GM18858 (cell line): Measurements from ENCODE around the gene VSIG10L.

Experiments used
- ATAC-seq: cut with Tn5 transposase; IDR thresholded peaks from one replicate; pipeline ENCODE4 v1.9.1; 2021; ENCODE audit not compliant: unreplicated experiment

The VSIG10L gene

DNA sequence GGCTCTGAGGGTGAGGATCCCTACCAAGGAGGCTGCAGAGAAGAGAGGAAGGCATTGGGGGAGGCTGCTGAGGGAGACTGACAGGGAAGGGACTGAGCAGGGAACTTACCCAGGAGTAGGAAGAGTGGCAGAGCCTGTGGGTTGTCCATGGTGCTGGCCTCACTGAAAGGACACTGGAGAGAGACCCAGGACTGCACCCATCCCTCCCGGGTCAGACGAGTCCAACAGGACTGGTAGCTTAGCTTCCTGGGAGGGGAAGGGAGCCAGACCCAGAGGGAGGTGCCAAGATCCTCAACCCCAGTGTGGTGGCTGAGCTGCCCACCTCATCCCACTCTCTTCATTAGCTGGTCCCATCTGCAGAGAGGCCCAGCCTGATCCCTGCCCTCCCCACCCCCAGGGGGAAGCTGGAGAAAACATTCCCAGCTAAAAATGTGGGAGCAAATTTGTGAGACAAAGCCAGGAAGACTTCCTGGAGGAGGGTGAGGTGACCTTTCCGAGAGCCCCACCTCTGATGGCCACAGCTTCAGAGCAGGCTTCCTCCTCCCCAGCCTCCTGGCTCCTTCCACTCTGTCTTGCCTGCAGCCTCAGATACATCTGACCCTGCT is at the start of gene VSIG10L:
Gene VSIG10L, minus strand, starts transcription at position 164 of the 605 bp plus-strand sequence. Its CDS starts 15 bp downstream, at position 149.
- no peak for ATAC-seq

DNA sequence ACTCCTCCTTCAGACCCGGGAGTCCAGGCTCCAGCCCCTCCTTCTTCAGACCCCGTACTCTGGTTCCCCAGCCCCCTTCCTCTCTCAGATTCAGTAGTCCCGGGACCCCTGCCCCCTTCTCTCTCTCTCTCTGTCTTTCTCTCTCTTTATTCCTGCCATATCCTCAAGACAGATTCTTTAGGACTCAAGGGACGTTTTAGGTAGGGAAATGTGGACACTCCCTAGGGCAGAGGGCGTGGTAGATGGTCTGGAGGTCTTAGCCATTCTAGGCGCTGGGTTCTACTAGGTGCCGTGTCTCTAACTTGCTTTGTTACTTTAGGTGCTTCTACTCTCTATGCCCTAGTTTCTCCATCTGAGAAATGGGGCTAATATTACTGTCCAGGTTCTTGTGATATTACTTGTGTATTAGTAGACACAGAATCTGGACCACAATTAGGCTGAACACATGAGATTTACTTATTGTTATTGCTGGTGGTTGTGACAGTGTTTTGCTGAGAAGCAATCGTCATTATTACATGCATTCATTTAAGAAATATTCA is 49.2 kb upstream of the VSIG10L start:
- ATAC-seq, result no peak

DNA sequence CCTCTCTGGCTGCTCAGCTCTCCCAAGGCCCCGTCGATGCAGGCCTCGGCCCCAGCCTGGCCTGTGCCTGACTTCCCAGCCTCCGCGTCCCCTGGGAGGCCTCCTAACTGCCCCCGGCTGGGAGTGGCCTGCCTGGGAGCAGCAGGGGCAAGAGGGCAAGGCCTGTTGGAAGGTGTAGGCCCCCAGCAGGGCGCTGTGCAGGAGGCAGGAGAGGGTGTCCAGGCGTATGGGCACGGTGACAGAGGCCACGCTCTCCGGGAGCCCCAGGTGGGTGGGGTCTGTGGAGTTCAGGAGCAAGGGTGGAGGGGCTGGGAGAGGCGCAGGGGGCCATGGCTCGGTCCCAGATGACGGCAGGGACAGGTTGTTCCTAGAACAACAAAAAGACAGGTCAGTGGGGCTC is 47.2 kb upstream of the VSIG10L start:
- ATAC-seq, result no peak

DNA sequence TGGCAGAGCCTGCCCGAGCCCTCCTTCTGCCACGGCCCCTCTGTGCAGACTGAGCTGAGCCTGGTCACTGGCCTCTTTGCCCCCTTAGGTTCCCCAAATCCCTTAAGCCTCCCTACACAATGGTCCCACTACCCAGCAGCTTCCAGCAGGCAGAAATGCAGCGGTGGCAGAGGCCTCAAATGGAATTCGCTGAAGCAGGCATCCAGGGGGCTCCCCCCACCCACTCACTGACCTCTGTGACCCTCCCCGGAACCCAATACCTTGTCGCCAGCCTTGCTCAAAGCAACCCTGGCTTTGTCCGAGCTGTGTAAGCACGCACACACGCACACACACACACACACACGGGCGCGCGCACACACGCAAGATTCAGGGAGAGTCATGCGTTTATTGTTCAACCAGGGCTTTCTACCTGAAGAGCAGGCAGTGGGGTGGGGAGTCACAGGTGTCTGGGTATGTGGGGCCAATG is 46.0 kb upstream of the VSIG10L start, which contains the start of gene LIM2:
Gene LIM2, minus strand, starts transcription at position 51 of the 466 bp plus-strand sequence. CDS start 531 bp downstream, outside the sequence.
- ATAC-seq, result no peak

DNA sequence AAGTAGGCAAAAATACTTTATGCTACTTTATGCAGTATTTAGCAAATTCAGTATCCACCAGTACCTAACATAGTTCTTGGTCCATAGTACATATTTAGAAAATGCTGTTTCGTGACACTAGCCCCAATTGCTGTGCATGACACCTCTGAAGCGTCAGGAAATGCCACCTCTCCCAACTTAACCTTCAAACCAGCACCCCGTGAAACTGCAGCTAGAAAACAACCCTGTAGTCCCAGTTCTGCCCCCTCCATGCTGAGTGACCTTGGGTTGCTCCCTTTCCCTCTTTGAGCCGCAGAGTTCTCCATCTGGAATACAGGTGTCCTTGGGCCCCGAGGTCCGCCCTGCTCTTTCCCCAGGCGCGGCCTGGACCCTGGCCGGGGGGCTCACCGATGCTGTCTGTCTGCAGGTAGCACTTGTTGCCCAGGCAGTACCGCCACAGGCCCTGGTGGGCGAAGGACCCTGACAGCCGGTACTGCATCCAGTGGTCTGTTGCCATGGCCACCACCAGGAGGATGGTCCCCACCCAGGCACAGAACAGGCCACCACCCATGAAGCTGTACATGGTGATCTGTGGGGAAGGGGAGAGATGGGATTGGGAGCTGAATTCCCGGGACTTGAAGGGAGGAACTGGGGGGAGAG is 45.1 kb upstream of the VSIG10L start:
- no peak for ATAC-seq

DNA sequence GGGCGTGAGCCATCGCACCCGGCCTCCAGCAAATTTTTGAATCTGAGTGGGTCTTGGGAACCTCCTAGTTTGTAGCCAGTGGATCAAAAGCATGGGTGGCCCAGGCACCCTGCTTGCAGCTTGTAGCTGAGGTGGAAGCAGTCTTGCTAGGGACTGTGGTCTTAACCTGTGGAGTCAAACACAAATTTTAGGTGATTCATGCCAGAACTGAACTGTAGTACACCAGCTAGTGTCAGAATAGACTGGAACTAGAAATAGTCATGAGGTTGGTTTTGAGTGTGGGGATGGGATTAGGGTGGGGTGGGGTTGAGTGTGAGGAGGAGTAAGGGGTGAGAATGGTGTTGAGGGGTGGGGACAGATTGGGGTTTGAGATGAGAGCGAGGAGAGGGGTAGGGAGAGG is 40.1 kb upstream of the VSIG10L start:
- ATAC-seq, result no peak

DNA sequence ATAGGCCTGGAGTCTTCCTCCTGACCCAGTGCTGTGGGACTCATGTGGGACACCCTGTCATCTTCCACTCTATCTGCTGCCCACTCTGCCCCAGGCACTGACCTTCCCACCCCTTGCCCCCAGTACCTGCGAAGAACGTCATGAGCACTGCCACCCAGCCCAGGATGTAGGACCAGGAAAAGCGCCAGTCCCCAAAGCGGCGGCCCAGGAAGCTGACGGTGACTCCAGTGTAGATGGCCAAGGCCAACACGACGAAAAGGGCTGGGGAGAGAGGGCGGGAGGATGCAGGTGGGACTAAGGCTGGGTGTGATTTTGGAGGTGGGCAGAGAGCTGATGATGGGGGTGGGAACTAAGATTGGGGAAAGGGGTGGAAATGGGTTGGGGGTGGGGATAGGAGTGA is 38.4 kb upstream of the VSIG10L start:
- ATAC-seq, result no peak

DNA sequence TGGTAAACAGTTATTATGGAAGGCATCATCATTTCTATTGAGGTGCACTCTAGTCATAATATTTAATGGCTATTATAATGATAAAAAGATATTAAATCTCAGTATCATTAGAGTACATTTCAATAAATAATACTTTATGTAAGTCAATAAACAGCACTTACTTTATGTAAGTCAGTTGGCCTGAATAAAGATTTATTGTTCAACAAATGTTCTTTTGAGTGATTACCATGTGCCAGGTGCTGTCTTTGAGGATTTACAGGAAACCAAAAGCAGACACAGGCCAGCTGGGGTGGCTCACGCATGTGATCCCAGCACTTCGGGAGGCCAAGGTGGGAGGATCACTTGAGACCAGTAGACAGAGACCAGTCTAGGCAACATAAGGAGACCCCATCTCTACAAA is 35.5 kb upstream of the VSIG10L start:
- ATAC-seq, result no peak

DNA sequence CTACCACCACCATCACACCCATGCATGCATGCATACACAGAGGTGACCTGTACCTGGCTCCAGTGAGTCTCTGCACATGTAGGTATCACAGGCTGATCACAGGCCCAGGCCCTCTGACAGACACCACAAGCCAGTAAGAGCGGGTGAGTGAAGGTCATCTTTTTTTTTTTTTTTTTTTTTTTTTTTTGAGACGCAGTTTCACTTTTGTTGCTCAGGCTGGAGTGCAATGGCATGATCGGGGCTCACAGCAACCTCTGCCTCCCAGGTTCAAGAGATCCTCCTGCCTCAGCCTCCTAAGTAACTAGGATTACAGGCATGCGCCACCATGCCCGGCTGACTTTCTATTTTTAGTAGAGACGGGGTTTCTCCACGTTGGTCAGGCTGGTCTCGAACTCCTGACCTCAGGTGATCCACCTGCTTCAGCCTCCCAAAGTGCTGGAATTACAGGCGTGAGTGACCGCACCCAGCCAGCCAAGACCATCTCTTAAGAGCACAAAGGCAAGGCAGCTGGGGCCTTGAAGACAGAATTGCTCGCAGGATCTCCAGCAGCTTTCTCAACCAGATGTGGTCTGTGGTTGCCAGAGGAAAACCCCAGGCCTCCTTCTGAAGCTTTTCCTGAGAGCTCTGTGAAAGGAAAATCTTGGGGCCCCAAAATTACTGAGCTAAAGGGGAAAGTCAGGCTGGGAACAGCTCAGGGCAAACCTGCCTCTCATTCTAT is 33.7 kb upstream of the VSIG10L start:
- no peak for ATAC-seq

DNA sequence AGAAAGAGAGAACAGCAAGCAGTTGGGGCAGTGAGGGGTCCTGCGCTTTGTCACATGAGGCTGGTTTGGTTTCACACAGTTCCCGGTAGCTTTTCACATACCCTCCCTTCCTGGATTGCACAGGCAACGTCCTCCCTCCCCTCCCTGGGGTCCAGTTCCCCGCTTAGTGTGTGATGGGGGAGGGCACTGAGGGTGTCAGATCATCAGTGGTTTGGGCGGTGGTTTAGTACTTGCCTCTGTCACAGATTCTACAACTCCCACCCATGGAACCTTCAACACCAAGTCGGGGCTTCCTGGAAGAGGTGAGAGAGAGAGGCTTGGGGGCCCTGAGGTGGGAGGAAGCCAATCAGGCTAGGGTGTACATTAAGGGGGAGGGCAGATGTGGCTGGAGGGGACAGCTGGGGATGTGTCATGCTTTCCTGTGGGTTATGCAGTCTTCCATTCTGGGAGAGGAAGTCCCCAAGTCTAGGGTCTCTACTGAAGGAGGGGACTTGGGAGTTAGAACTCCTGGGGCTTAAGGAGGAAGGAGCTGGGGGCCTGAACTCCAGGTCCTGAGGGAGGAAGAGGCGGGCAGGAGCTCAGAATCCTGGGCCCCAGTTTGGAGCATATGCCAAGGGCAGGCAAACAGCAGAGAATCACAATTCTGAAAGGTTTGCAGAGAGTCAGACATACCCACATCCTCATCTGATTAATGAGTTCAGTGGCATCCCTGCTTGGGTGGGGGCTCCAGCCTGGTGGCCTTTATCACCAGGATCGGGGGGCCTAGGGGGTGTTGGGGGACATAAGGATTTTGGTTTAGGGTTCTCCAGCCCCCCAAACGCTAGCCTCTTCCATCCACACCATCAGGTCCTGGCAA is 30.9 kb upstream of the VSIG10L start, which contains the start of gene NKG7:
Gene NKG7, minus strand, starts transcription at position 6 of the 856 bp plus-strand sequence. CDS start 119 bp downstream, outside the sequence.
- ATAC-seq, result no peak

DNA sequence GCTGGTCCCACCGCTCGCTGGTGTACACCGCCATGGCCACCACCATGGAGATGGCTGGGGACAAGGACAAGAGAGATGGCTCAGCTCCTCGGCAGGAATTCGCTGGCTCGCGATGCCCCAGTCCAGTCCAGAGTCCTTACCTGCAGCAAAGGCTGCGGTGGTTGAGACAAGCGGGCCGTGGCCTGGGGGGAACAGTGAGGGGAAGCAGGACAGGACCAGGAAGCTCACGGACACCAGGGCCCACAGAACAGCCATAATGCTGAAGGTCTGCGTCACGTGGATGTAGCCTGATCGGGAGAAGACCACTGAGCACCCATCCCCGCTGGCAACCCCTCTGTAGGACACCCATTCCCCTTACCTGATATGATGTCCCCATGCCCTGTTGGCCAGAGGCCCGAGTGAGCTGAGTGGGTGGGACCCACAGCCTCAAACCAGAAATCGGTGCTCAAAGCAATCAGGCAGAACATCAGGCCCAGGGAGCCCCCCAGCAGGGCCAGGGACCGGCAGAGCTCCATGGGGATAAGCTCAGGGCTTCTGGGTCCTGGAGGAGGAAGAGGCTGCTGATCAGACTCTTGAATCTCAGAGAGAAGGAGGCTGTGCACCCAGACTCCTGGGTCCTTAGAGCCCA is 30.2 kb upstream of the VSIG10L start:
- no peak for ATAC-seq

DNA sequence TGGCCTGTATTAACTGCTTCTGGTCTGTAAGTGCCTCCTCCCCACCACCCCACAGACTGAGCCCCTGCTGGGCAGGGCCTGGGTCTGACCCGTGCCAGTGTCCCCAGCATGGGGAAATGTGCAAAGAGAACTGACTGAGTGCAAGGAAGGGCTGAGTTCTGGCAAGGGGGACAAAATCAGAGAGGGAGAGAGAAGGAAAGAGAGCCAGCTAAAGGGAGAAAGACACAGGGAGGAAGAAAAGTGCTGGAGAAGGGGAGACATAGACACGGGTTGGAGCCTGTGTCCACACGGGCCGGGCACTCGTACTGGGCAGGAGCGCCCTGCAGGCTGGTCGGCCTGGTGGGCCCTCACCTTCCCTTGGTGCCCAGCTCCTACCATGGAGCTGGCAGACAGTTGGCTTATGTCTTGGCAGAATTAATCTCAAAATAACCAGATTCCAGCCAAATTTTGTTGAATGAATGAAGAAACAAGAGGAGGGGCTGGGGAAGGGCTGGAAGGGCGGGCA is 29.3 kb upstream of the VSIG10L start:
- no peak for ATAC-seq

DNA sequence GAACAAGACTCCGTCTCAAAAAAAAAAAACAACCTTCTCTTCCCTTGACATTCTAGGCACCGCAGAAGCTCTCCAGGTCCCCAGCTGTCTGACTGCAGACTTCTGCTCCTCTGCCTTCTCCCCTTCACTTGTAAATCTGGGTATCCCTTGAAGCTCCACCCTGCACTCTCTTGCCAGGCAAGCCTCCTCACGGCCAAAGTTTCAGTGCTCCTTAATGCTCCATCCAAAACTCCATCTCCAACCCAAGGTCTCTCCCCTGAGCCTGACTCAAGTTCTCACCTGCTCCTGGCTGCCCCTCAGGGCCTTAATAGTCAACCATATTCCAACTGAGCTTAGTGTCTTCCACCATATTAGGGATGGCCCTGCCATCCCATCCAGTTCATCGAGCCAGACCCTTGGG is 28.3 kb upstream of the VSIG10L start:
- ATAC-seq, result no peak

DNA sequence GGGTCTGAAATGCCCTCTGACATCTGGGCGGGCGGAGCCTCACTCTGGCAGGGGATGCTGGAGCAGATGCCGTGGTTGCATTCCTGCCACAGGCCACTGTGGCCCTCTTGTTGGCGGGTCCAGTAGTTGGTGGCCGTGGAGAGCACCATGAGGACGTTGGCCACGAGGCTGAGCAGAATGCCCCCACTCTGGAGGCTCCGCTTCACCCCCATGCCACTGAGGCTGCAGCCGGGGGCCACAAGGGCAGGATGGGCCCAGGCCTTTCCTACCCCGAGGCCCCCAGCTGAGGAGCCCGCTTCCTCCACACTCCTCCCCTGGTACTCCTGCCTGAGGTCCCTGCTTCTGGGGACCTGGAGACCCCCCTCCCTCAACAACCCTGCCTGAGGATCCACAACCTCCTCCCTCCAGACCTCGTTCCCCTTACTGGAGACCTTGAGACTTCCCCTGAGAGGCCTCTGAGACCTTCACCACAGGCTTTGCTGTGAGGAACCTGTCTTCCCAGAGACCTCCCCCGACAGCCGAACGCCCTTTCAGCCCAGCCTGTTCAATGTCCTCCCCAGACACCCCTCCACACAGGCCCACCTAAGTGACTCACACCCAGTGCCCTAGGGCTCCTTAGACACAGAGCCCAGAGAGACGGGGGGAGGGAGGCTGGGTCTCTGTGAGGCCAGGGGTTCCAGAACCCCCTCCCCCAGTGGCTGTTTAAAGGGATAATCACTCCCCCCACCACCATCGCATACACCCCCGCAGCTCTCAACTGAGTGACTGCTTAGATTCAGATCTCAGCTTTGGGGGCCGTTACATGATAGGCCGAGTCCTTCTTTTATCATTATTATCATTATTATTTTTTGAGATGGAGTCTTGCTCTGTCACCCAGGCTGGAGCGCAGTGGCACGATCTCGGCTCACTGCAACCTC is 26.7 kb upstream of the VSIG10L start, which contains the start of gene CLDND2:
Gene CLDND2, minus strand, starts transcription at position 638 of the 917 bp plus-strand sequence. Its CDS starts 426 bp downstream, at position 212.
- no peak for ATAC-seq

DNA sequence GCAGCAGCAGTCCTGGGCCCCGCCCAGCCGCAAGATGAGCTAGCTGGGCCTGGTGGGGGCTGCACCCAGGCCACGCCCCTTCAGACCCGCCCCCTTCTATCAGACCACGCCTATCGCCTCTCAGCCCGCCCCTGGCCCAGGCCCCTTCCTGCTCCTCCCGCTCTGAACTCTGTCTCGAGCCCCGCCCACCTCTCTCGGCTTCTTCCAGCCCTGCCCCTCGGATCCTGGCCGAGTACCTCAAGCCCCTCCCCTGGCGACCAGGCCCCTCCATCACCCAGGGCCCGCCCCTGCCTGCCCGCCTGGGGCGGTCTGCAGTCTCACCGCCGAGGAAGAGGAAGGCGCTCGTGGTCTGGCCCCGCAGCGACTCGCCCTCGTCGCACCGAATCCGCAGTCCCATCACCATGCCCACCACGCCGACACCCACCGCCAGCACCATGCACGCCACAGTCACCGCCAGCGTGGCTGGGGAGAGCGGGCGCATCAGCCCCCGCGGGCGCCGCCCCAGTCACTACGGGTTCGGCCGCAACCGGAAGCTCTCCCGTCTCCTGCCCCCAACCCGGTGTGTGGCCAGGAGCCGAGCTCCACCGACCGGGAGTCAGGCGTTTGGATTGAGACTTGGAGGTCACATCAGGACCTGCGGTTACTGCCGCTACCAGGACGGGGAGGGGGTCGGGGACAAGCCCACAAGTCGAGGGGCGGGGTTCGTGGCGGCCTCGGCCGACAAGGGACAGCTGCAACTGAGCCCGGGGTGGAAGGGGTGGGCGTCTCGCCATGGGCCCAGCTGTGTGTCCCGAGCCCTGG is 25.8 kb upstream of the VSIG10L start:
- ATAC-seq, result peak; percentile 39

DNA sequence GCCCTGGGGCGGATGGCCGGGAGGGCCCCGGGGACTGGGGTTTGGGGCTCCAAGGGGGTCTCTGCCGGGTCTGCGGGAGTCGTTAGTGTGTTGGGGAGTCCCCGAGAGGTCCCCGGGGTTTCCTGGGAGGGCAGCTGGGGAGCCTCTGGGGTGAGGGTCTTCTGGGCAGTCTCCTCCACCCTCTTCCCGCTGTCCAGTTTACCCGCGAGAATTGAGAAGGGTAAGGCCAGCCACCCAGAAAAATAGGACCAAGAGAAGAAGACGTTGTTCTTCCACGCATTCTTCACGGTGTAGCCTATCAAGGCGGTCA is 25.3 kb upstream of the VSIG10L start:
- no peak for ATAC-seq

DNA sequence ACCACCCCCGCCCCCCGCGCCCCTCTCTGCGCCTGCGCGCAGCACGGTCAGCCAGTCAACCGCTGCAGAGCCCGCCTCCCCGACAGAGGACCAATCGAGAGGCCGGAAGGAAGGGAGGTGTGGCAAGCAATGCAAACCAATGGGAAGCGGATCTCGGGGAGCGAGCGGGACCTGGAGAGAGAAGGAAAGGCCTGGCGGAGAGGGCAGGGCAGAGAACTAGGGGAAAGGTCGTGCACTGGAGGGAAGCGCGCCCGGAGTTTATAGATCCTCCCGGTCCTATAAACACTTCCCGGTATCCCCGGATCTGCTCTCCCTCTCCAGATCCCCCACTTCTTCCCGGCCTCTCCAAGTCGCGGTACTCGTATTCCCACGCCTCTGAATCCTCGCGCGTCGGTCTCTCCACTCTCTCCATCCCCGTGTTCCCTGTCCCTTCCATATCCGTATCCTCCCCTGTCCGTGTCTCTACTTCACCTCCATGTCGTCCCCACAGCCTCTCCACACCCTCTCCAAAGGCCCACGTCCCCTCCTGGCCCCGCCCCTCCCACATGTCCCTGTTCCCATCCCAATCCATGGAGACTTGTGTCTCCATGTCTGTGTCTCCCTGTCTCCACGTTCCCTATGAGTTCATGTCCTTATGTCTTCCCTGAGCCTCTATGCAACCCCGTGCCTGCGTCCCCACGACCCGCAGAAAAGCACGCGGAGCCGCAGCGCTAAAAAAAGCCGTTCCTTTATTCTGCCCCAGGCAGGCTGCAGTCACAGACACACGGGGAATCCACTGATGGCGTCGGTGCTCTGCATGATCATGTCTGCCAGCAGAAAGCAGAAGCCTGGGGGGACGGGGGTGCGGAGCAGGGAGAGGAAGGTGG is 24.7 kb upstream of the VSIG10L start:
- ATAC-seq, result peak; percentile 41
